Activated CD8-positive, alpha-beta memory T cell treated with anti-CD3 and anti-CD28 coated beads for 1 hour (primary cell): ENCODE data around the gene ADD1.

Experiments
- DNase-seq, 2 donors: peaks; one replicate each; pipeline ENCODE4 v3.0.0-alpha.2; 2020; ENCODE audit warnings: low read depth in 1 of 2; ENCODE audit errors: extremely low read depth in 1 of 2

ADD1 gene

GRCh38 chr4:2858451-2859217, 15.0 kb downstream of the ADD1 start:
- no peak for DNase-seq

- no peak for DNase-seq
Measured at GRCh38 chr4:2859514-2859913, 15.9 kb downstream of the ADD1 start.

GRCh38 chr4:2860391-2861348, 17.0 kb downstream of the ADD1 start:
- no peak for DNase-seq

- DNase-seq = no peak
Measured at GRCh38 chr4:2861631-2862436, 18.2 kb downstream of the ADD1 start.

- no peak for DNase-seq
Measured at GRCh38 chr4:2862528-2862927, 18.9 kb downstream of the ADD1 start.

- DNase-seq = no peak
Measured at GRCh38 chr4:2863649-2864048, 20.0 kb downstream of the ADD1 start.

- no peak for DNase-seq
Measured at GRCh38 chr4:2865196-2865780, 21.6 kb downstream of the ADD1 start.

GRCh38 chr4:2866160-2866861, 22.7 kb downstream of the ADD1 start:
- DNase-seq = no peak

- DNase-seq = no peak
Measured at GRCh38 chr4:2866891-2867290, 23.2 kb downstream of the ADD1 start.

GRCh38 chr4:2867758-2868491, 24.3 kb downstream of the ADD1 start:
- DNase-seq = no peak

- no peak for DNase-seq
Measured at GRCh38 chr4:2868877-2869487, 25.3 kb downstream of the ADD1 start.

GRCh38 chr4:2869659-2870058, 26.0 kb downstream of the ADD1 start:
- DNase-seq = no peak

GRCh38 chr4:2870082-2870481, 26.4 kb downstream of the ADD1 start:
- no peak for DNase-seq

- DNase-seq = no peak
Measured at GRCh38 chr4:2871466-2871865, 27.8 kb downstream of the ADD1 start.

GRCh38 chr4:2871911-2872310, 28.3 kb downstream of the ADD1 start:
- DNase-seq = no peak

GRCh38 chr4:2873329-2873728, 29.7 kb downstream of the ADD1 start:
- DNase-seq = no peak

GRCh38 chr4:2874861-2875260, 31.2 kb downstream of the ADD1 start:
- DNase-seq = no peak

GRCh38 chr4:2875556-2875955, 31.9 kb downstream of the ADD1 start:
- no peak for DNase-seq

GRCh38 chr4:2878346-2878745, 34.7 kb downstream of the ADD1 start:
- no peak for DNase-seq
